K562 (cell line): ENCODE measurements around the gene FTH1. TPM values are rescaled to one million over a fixed set of nuclear protein-coding genes. Genes with fewer than 3 reads are reported as not detected.

Source experiments
- ARNT ChIP-seq, 2 experiments: fragments of 450-650 bp; IDR thresholded peaks; 2 replicates each; pipeline ENCODE4 v1.6.1; 2016; ENCODE audit warnings: mild to moderate bottlenecking in 1 of 2
- BMI1 ChIP-seq: fragments of 150-350 bp; IDR thresholded peaks from 2 replicates; pipeline ENCODE4 v1.6.1; 2014; ENCODE audit warnings: low read length
- FOXM1 ChIP-seq, 2 experiments: fragments of 450-650 bp in 1 of 2; sonication (generic) in 1 of 2; formaldehyde crosslinking in 1 of 2; IDR thresholded peaks; 2 replicates each; pipeline versions ENCODE4 v1.6.1 to v1.9.0; 2017 to 2022; ENCODE audit warnings: low read depth in 2 of 2, mild to moderate bottlenecking in 2 of 2, missing genetic modification reagents in 1 of 2, moderate library complexity in 1 of 2
- KAT7 ChIP-seq: sonication (generic); formaldehyde crosslinking; IDR thresholded peaks from 2 replicates; pipeline ENCODE4 v1.8.0; 2022; ENCODE audit warnings: missing genetic modification reagents, mild to moderate bottlenecking, borderline replicate concordance
- KLF6 ChIP-seq: fragments of 250-450 bp; sonication (Bioruptor Pico); IDR thresholded peaks from 2 replicates; pipeline ENCODE4 v1.4.0; 2020; ENCODE audit warnings: mild to moderate bottlenecking, moderate library complexity, borderline replicate concordance
- MAZ ChIP-seq, 2 experiments: fragments of 450-650 bp in 1 of 2; sonication (generic) in 1 of 2; formaldehyde crosslinking; IDR thresholded peaks in 1 of 2; conservative IDR thresholded peaks in 1 of 2; 2 replicates each; pipeline versions ENCODE4 v1.4.0 to v1.5.0; 2020; ENCODE audit warnings: mild to moderate bottlenecking in 1 of 2, missing genetic modification reagents in 1 of 2
- MTA1 ChIP-seq: fragments of 450-650 bp; IDR thresholded peaks from 2 replicates; pipeline ENCODE4 v1.6.1; 2017; ENCODE audit warnings: borderline replicate concordance
- PHF21A ChIP-seq: fragments of 450-650 bp; IDR thresholded peaks from 2 replicates; pipeline ENCODE4 v1.6.1; 2017; ENCODE audit warnings: low read depth, borderline replicate concordance
- RB1 ChIP-seq: fragments of 450-650 bp; IDR thresholded peaks from 2 replicates; pipeline ENCODE4 v1.6.1; 2017; ENCODE audit warnings: low read depth, mild to moderate bottlenecking
- REST ChIP-seq, 2 experiments: fragments of 450-650 bp; formaldehyde crosslinking in 1 of 2; IDR thresholded peaks; 2 replicates each; pipeline versions ENCODE4 v1.4.0 to v1.6.1; 2014 to 2020; ENCODE audit warnings: mild to moderate bottlenecking in 2 of 2, borderline replicate concordance in 1 of 2, low read depth in 1 of 2
- SNRNP70 ChIP-seq: fragments of 200-400 bp; formaldehyde crosslinking; optimal IDR thresholded peaks from 2 replicates; pipeline ENCODE3; 2017; ENCODE audit warnings: low read depth, low read length
- TBL1XR1 ChIP-seq, 2 experiments: IDR thresholded peaks; 2 replicates each; pipeline ENCODE4 v1.6.1; 2012; ENCODE audit warnings: improper control_type of control experiment in 2 of 2, low read length in 2 of 2, mild to moderate bottlenecking in 1 of 2
- ZBTB2 ChIP-seq: fragments of 450-650 bp; IDR thresholded peaks from 2 replicates; pipeline ENCODE4 v1.6.1; 2016; ENCODE audit warnings: antibody characterized with exemption
- ZNF12 ChIP-seq: sonication (generic); formaldehyde crosslinking; IDR thresholded peaks from 2 replicates; pipeline ENCODE4 v1.4.0; 2020; ENCODE audit warnings: mild to moderate bottlenecking, missing genetic modification reagents
- ZNF232 ChIP-seq: sonication (generic); formaldehyde crosslinking; IDR thresholded peaks from 2 replicates; pipeline ENCODE4 v1.8.0; 2022; ENCODE audit warnings: mild to moderate bottlenecking, missing genetic modification reagents
- polyA plus RNA-seq, 8 experiments: library from polyadenylated mRNA; depleted of rRNA in 4 of 8; stranded (reverse) in 5 of 8; unstranded in 3 of 8; fragments of >200 nt; fragmentation: Nextera tagmentation in 2 of 8; fragmentation: Illumina TruSeq in 1 of 8; extraction: Ambion mirVana in 2 of 8; extraction: Trizol in 1 of 8; gene quantifications; 2 replicates each; pipeline versions ENCODE4 v1.2.1 to v1.2.3, GENCODE V29; 2011 to 2014; ENCODE audit warnings: inconsistent platforms in 1 of 8, missing spikeins in 1 of 8
- total RNA-seq, 7 experiments: library from RNA; depleted of rRNA in 6 of 7; stranded (reverse); fragments of >200 nt in 6 of 7; fragmentation: Illumina TruSeq in 2 of 7; extraction: Trizol in 2 of 7; gene quantifications; 2 replicates each; pipeline versions ENCODE4 v1.2.1 to v1.2.3, GENCODE V29; 2011 to 2021; ENCODE audit warnings: low replicate concordance in 1 of 7
- TF ChIP-seq, protein P1 (sequence below): sonication (generic); formaldehyde crosslinking; IDR thresholded peaks from 2 replicates; pipeline ENCODE4 v1.8.1; 2022; ENCODE audit warnings: missing genetic modification reagents

FTH1 gene
- total and polyA plus RNA-seq, 9 of the 15 experiments (the other 6 are each of a cell fraction or from before 2014, with no cell fraction given): 370 to 3,146 (median 802) TPM

GRCh38 chr11:61949169-61950034 is 18.0 kb downstream of the FTH1 start (continued):
- TF ChIP-seq KAT7 (no peak), PHF21A (no peak), ZBTB2 (no peak), ZNF232 (no peak), ZNF12 (no peak), SNRNP70 (no peak), FOXM1 (IDR thresholded peaks at IDR 0.05; ENCODE audit: low read depth) (no peak), FOXM1 (CRISPR knock-in tag; IDR thresholded peaks at IDR 0.05; ENCODE audit: low read depth) (no peak), TBL1XR1 (IDR thresholded peaks at IDR 0.05; ENCODE audit: low read length in 2 of 2) (no peak), BMI1 (no peak), KLF6 (CRISPR knock-in tag) (peak; percentile 82; the same call in 1 of the 2 replicates), MAZ (CRISPR knock-in tag; conservative IDR thresholded peaks at IDR 0.05 in 1 of 2, IDR thresholded peaks at IDR 0.05 in 1 of 2) (peak in 1 of 2 experiments; percentile 67; a peak in 2 of 4 replicates), RB1 (no peak), MTA1 (peak; percentile 67; the same call in 1 of the 2 replicates), REST (IDR thresholded peaks at IDR 0.05; ENCODE audit: borderline replicate concordance) (peak; percentile 26; the same call in 1 of the 2 replicates), REST (CRISPR knock-in tag; IDR thresholded peaks at IDR 0.05; ENCODE audit: low read depth) (no peak), ARNT (IDR thresholded peaks at IDR 0.05) (no peak)
- TF ChIP-seq, protein P1, sequence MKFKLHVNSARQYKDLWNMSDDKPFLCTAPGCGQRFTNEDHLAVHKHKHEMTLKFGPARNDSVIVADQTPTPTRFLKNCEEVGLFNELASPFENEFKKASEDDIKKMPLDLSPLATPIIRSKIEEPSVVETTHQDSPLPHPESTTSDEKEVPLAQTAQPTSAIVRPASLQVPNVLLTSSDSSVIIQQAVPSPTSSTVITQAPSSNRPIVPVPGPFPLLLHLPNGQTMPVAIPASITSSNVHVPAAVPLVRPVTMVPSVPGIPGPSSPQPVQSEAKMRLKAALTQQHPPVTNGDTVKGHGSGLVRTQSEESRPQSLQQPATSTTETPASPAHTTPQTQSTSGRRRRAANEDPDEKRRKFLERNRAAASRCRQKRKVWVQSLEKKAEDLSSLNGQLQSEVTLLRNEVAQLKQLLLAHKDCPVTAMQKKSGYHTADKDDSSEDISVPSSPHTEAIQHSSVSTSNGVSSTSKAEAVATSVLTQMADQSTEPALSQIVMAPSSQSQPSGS: peak; percentile 91; the same call in 1 of the 2 replicates
